ENCODE results near the gene NKX6-2.

NKX6-2 gene

GRCh38 chr10:132742167-132742836, 43.6 kb downstream of the NKX6-2 start:
- TF ChIP-seq, protein P1, sequence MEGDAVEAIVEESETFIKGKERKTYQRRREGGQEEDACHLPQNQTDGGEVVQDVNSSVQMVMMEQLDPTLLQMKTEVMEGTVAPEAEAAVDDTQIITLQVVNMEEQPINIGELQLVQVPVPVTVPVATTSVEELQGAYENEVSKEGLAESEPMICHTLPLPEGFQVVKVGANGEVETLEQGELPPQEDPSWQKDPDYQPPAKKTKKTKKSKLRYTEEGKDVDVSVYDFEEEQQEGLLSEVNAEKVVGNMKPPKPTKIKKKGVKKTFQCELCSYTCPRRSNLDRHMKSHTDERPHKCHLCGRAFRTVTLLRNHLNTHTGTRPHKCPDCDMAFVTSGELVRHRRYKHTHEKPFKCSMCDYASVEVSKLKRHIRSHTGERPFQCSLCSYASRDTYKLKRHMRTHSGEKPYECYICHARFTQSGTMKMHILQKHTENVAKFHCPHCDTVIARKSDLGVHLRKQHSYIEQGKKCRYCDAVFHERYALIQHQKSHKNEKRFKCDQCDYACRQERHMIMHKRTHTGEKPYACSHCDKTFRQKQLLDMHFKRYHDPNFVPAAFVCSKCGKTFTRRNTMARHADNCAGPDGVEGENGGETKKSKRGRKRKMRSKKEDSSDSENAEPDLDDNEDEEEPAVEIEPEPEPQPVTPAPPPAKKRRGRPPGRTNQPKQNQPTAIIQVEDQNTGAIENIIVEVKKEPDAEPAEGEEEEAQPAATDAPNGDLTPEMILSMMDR (conservative IDR thresholded peaks at IDR 0.05; ENCODE audit: low read length): no peak
- H3K4me3 ChIP-seq (ENCODE audit: low read length): no peak overlapping the region
- no peak for DNase-seq (ENCODE audit: low read depth)

DNA sequence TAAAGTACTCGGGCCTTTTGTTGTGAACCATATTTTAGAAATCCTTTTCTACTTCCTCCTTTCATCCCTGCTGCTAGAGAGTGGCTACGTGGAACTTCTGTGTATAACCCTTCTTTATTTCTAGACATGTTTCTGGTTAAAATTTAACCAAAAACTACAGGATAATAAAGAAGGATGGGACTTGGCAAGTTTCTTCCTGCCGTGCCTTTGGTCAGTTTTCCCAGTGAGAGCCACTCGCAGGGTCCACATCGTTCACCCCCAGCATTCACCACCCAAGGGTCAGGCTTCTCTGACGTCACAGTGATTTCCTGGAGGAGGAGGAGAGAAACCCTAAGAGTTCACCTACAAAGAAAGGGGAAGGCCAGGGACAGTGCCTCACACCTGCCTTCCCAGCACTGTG, 45.4 kb downstream of the NKX6-2 start:
- TF ChIP-seq, protein P1 (conservative IDR thresholded peaks at IDR 0.05; ENCODE audit: low read length): no peak
- DNase-seq (ENCODE audit: low read depth): no peak
- H3K4me3 ChIP-seq (ENCODE audit: low read length): no peak overlapping the region

GRCh38 chr10:132739225-132739613, 46.7 kb downstream of the NKX6-2 start:
- TF ChIP-seq, protein P1 (conservative IDR thresholded peaks at IDR 0.05; ENCODE audit: low read length): no peak
- DNase-seq (ENCODE audit: low read depth): no peak
- H3K4me3 ChIP-seq (ENCODE audit: low read length): no peak overlapping the region

DNA sequence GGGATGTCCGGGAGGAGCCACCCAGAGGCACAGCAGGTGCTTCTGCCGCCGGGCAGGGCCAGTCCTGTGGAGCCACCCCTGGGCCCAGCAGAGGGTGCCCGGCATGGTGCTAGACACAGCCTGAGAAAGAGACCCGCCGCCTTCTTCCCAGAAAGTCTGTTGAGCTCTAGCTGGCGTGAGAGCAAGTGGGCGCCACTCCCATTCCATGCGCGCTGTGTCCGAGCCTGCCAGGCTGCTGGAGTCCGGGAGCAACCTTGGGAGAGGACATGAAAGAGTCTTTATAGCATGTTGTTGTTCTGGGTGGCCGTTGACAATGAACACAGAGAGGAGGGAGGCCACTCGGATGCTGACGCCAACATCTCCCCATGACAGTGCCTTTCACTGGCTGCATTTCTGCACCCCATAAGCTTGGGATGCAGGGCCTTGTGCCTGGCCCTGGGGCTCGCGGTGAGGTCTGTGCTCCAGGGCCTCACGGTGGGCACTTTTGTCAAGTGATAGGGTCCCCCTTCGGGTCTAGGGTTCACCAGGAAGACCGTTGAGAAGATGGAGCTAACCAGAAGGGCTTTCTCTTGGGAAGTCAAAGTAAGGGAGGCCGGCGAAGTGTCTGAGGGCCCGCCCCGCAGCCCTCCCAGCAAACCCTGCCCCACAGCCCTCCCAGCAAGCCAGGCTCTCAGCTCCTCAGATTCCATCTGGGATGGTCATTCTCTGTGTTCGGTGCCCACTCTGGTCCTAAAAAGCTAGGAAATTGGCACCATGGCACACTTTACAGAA, 47.3 kb downstream of the NKX6-2 start:
- no peak overlapping the region for H3K4me3 ChIP-seq (ENCODE audit: low read length)
- TF ChIP-seq, protein P1 (conservative IDR thresholded peaks at IDR 0.05; ENCODE audit: low read length): no peak
- DNase-seq (ENCODE audit: low read depth): no peak

DNA sequence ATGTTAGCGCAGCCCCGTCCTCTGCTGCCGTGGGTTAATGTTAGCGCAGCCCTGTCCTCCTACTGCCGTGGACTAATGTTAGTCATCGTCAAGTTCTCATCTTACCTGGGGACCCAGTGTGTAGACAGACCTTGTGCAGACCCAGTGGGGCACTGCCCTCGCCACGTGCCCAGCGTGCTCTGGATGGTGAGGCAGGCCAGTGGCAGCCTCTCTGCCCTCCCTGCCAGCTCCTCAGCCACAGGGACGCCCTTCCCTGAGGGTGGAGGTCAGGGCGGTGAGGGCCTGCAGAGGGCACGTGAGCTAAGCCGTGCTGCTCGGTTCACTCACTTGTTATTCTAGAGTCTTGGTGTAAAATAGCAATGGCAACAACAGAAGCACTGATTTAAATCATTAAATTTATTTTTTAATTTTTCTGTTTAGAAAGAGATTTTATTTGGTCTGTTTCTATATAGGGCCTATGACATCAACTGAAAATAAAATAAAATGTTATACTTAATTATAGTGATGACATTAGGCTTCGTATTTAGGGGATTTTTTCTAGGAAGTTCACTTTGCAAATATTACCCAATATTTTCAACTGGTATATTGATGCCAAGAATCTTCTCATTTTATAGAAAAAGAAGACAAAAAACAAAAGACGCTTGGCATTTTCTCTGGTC, 48.4 kb downstream of the NKX6-2 start:
- TF ChIP-seq, protein P1 (conservative IDR thresholded peaks at IDR 0.05; ENCODE audit: low read length): no peak
- no peak overlapping the region for H3K4me3 ChIP-seq (ENCODE audit: low read length)
- DNase-seq (ENCODE audit: low read depth): no peak

GRCh38 chr10:132735923-132736391, 50.0 kb downstream of the NKX6-2 start:
- DNase-seq (ENCODE audit: low read depth): no peak
- TF ChIP-seq, protein P1 (conservative IDR thresholded peaks at IDR 0.05; ENCODE audit: low read length): no peak
- H3K4me3 ChIP-seq (ENCODE audit: low read length): no peak overlapping the region

All from AG10803 (cell line).